ENCODE results near the gene MTURN.

Gene MTURN

DNA sequence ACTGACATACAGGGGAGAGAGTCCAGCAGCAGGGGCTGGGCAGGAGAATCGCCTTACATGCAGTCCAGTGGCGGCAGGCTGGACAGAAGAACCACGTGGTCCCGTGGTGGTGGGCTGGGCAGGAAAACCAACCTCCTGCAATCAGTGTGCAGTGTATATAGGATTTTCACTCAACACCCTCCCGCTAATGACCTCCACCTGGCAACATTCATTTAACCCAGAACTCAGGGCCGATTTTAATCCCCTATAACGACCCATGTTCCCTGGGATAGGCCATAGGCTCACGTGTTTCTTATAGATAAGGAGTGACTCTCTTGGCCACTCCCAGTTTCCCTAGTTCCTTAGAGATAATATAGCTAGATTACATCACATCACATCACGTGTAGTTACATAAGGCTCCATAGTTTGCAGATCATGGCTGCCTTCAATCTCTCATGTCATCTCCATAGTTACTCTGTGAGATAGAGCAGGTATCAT lies 19.4 kb downstream of the MTURN start:
- no peak for DNase-seq (ENCODE audit: low read depth, low spot score)
- H3K4me3 ChIP-seq (ENCODE audit: low read length), result no peak overlapping the region

DNA sequence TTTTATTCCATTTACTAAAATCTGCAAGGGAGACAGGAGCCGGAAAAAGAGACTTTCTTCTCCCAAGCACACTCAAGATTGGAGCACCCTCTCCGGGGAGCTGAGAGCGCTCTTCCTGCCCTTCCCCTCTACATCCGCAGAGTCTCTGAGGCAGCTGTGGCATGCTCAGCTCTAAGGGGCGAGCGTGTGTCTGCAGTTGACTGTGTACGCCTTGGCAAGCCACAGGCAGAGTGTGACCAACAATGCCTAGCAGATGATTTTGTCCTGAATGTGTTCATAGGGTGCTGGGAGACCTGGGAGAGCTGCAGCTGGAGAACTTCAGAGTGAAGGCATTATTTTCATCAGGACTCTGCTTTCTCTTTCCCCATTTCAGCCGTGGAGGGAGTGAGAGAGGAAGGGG lies 20.7 kb downstream of the MTURN start:
- DNase-seq (ENCODE audit: low read depth, low spot score), result peak; percentile 52
- H3K4me3 ChIP-seq (ENCODE audit: low read length), result peak overlapping the region; percentile 20

DNA sequence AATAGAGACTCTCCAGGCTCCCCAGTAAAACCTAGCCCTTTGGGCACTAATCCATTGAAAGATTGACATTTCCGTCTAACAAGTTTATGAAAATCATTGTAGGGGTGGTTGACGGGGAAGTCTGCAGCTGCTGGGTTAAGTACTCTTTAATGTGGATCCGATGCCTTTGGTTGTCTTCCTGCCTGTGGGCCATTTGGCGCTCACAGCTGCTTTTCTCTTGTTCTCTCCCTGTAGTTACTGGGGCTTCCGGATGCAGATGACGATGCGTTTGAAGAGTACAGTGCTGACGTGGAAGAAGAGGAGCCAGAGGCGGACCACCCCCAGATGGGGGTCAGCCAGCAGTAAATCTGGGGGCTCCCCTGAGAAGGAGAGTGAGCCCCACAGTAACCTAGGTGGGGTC lies 22.4 kb downstream of the MTURN start:
- peak; percentile 96 for DNase-seq (ENCODE audit: low read depth, low spot score)

DNA sequence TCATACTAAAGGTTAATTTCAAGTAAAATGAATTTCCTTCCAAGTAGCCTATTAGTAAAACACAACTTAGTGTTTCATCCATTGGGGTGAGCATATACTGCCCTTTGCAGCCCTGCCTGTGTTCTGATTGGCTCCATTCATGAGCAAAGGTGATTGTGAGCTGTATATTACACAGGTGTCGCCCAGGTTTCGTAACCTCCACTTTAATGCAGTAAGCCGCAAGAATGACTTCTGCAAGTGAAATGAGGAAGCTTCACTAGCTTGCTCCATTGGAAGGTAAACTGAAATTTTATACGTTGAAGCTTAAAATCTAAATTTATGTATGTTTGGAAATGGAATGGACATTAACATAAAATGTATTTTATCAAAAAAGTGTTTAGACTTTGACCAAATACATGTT lies 24.4 kb downstream of the MTURN start:
- DNase-seq (ENCODE audit: low read depth, low spot score), result no peak
- no peak overlapping the region for H3K4me3 ChIP-seq (ENCODE audit: low read length)

More for the DNA sequence above, 22.4 kb downstream of the MTURN start:
- H3K4me3 ChIP-seq (ENCODE audit: low read length), result peak overlapping the region; percentile 47

DNA sequence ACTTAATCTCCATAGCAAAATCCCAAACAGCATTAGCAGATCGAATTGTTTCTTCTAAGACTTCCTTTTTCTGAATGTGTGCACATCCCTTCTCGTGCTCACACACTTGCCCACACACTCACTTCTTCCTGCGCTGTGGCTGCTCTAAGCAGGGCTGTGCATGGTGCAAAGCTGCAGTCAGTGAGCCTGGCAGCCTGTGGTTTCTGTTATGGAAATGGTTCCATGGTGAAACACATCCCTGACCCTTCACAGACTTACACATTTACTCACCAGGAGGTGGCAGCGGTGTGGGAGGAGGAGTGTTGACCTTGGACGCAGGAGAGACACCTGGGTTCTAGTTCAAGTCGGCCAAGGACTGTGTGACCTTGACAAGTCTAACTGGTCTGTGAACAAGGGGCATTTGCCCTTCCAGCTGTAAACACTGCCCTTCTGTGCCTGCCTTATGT lies 24.9 kb downstream of the MTURN start:
- DNase-seq (ENCODE audit: low read depth, low spot score), result peak; percentile 57
- H3K4me3 ChIP-seq (ENCODE audit: low read length), result no peak overlapping the region

DNA sequence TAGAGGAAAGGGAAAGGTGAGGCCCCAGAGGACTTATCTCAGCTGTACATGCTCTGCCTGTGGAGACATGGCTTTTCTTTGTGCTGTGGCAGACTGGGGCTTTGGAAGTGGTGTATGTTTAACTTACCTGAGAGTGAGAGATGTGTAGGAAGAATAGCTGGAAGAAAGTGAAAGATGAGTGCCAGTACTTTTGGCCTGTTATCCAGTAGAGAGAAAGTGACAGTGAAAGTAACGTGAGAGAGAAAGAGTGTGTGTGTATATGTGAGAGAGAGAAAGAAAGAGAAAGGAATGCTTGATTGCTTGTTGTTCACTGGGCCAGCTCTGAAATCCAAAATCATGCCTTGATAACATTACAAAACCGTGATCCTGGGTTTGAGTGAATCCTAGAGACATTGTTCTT lies 25.5 kb downstream of the MTURN start:
- DNase-seq (ENCODE audit: low read depth, low spot score), result no peak
- no peak overlapping the region for H3K4me3 ChIP-seq (ENCODE audit: low read length)

DNA sequence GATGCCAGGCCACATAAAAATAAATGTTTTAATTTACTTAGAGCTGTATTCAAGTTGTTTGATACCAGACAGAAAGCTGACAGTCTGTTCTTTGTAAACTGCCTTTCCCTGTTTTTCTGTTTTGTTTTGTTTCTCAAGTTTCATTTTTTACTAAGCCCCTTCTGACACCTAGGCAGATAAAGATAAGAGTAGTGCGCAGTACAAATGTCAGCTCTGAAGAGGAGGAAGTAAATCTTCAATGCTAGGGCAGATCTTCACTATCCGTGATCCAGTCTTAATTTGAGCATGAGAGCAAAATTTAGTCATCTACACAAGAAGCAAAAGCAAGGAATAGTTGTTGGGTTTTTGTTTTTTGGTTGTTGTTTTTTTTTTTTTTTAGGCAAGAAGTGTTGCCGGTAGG lies 27.3 kb downstream of the MTURN start:
- H3K4me3 ChIP-seq (ENCODE audit: low read length), result no peak overlapping the region
- DNase-seq (ENCODE audit: low read depth, low spot score), result no peak

DNA sequence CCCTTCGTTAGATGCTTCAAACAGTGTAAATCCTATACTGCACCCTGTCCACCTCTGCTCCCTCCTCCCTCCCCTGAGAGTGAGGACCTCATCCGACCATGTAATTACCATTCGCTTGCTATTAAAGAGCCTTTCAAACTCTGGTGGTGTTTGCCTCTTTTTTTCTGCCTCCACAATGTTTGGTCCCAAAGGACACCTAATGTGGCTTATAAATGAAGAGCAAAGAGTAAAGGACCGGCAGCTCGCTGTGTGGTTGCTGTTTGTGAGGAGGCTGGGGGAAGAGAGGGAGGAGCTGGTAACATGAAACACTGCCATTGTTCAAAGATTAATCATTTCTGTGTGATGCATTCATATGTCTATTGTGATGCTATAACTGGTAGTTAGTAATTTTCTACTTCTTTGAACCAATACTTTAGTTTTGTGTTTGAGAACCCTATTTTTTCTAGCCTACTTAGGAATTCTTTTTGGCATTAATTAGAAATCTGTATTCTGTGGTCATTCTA lies 27.9 kb downstream of the MTURN start:
- no peak for DNase-seq (ENCODE audit: low read depth, low spot score)
- no peak overlapping the region for H3K4me3 ChIP-seq (ENCODE audit: low read length)

DNA sequence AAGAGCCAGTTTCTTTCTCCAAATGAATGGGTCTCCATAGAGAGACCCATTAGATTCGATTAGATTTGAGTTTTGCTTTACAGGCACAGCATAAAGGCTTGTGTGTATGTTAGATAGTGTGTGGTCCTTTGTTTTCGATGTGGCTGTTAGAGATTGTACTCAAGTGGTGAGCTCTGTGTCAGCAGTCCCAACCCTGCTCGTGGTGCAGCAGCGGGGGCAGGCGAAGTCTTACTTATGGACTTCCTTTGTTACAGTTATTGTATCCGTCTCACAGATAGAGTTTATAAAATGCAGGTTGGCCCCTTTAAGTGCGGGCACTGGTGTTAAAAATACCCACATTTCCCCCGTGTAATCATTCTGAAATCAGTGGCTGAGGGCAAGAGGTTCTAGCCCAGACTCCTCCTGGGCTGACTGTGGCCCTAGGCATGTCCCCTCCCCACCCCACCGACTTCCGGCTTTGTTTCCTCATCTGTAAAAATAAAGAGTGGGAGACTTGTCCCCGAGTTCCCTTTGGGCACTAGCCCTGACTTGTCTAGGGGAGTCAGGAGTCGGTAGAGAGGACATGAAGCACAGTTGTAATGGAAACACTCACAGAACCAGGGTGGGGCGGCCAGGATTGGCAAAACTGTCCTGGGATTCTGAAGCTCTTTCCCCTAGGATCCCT lies 28.6 kb downstream of the MTURN start:
- H3K4me3 ChIP-seq (ENCODE audit: low read length), result no peak overlapping the region
- no peak for DNase-seq (ENCODE audit: low read depth, low spot score)

DNA sequence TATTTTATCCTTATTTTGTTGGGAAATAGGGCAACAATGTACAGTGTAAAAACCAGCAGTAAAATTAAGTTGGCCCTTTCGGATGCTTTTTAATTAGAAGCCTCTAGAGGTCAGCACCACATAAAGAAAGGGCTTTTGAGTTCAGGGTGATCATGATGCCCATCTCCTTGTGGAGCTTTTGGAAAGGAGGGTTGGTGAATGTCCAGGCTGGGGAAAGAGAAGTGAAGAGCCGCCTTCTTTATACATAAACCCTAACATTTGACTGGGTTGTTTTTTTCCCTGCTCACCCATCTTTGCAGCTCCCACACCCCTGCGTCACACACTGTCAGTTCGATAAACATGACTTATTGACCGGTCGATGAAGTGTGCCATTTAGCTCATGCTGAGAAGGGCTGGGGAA lies 29.8 kb downstream of the MTURN start:
- no peak overlapping the region for H3K4me3 ChIP-seq (ENCODE audit: low read length)
- DNase-seq (ENCODE audit: low read depth, low spot score), result no peak

DNA sequence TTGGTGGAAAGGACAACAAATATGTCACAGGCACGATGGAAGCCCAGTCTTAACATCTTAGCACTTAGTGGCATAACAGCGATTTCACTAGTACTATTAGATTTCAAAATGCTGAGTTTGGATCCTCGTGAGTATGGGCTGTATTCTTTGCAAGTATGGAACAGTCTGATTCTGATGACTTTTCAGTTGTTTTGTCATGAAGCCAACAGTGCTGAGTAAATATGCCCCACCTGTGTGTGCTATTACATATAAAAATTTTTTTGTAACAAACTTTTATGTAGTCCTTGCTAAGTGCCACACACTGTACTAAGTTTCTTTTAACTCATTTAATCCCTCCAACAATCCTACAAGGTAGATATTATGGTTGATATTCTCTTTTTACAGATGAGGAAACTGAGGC lies 30.8 kb downstream of the MTURN start:
- no peak for DNase-seq (ENCODE audit: low read depth, low spot score)
- no peak overlapping the region for H3K4me3 ChIP-seq (ENCODE audit: low read length)

DNA sequence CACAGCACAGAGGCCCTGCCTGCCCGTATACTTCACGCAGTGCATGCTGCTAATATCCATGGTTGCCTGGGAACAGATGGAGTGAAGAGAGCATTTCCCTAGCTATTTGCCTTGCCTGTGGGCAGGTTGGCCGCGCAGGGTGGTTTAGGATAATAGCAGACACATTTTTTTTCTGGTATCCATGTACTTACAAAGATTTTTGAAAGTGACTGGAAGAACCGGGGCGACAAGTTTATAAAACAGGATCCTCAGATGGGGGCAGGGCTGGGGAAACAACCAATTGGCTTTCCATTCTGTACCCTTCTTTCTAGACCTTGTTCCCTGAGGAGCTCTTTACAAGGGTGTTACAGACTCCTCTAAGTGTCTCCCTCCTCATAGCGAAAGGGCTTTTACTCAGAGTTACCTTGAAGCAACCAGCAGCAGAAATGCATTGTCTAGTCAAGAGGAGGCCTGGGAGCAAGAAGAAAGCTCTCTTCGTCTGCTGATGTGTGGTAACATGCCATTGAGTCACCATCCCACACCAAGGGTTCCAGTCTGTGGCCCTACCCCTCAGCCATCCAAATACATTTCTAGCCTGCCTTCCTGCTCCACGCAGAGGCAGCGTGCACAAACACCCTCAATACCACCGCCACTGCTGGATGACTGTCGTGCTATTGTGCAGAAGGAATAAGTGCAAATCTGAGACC lies 31.5 kb downstream of the MTURN start:
- DNase-seq (ENCODE audit: low read depth, low spot score), result no peak
- no peak overlapping the region for H3K4me3 ChIP-seq (ENCODE audit: low read length)

DNA sequence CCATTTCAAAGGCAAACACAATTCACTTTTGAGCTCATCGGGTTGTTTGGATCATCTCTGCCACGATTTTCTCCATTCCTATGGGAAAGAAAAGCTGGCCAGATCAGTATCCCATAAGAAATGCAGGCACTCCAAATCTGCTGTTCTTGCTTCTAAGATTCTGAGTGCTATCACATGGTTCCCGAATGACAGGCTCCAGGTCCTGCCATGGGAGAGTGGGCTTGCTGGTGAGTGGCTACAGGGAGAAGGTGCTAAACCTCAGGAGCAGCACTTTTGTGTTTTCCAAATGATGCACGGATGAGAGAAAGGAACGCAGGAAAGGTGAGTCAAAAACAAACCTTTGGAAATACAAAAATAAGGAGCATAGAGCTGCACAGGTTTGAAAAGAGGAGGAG lies 32.1 kb downstream of the MTURN start:
- no peak overlapping the region for H3K4me3 ChIP-seq (ENCODE audit: low read length)
- no peak for DNase-seq (ENCODE audit: low read depth, low spot score)

DNA sequence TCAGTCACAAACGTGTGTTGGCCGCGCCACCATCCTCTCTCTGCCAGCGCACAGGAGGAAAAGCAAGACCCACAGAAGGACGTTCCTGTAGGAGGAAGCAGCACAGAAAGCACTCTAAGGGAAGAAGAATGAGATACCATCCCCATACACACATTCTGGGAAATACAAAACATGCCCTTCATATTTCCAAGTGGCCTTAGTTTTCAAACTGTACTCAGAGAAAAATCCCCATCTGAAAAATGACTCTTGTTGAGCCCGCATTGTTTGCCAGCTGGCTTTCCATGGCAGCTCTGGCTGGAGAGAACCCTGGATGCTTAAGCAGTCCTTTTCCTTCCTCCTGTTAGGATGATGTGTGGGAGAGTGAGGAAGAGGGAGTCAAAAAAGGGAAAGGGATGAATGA lies 33.1 kb downstream of the MTURN start:
- H3K4me3 ChIP-seq (ENCODE audit: low read length), result no peak overlapping the region
- no peak for DNase-seq (ENCODE audit: low read depth, low spot score)

DNA sequence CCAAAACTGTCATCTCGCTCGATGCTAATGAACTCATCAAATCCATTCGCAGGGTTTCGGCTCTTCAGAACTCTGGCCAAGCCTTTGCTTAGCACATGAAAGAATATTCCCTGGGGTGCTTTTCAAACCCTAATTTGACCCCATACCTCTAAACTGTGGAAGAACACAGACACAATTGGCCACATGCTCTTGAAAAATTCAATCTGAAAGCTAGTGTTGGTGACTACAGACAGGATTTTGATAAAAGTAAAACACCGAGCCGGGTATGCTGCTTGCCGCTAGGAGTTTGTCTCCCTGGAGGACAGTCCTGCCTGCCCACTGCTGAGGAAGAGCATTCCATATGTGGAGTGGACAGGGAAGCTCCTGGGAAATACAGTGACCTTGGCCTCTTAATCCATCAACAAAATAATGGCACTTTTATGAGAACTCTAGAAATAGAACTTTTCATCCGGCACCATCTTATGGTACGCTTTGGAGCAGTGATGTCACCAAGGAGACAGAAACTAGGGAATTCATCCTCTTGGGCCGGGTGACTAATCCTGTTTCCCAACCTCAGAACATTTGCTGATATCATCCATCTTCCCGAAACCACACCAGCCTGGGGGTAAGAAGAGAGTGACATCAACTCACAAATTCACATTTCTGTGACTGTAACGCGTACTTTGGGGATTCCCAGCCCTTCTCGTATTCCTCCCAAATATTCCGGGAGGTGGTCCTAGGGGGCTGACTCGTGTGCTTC lies 34.2 kb downstream of the MTURN start:
- DNase-seq (ENCODE audit: low read depth, low spot score), result no peak
- no peak overlapping the region for H3K4me3 ChIP-seq (ENCODE audit: low read length)

DNA sequence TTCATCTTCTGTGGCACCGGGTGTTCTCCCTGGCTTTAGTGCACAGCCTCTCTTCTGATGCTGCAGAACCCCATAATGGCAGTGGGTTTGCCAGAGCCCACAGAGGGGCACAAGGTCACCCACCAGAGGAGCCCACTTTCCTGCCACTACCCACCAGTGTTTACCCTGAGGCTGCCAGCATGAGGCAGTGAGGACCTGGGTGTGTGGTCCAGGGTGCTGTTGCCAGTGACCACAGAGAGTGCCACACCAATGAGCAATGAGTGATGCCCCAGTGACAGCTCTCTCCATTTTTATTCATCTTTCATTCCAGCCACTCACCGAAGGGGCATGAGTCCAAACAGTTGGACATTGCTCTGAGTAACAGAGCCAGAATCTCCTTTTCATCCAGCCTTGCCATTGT lies 34.8 kb downstream of the MTURN start:
- DNase-seq (ENCODE audit: low read depth, low spot score), result no peak
- H3K4me3 ChIP-seq (ENCODE audit: low read length), result no peak overlapping the region

DNA sequence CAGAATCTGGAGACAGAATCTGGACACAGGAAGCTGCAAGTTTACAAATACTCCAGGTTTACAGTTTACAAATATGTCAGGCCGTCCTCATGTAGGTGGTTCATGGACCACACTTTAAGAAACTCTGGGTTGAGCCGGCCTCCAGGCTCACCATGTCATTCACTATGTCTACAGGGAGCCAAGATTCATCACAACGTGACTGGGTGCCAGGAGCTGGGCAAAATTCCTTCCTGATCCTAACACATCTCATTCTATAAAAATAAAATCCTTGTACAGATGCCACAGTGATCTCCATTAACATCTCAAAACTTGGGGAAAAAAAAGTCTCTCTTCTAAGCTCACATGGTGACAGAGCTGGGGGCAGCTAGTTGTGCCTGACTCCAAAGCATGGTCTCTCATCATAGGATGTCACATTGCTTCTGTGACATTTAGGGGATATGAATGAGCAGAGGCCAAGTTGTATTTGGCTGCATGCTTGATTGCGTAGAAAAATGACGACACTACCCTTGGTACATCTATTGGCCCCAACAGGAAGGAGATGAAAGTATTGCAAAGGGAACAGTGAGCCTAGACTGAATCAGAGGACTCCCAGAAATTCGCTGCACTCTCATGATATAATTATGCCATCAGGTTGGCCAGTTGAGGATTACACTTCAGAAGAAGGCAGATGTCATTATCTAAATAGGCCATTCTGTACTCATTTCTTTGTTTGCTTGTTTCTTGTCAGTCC lies 35.9 kb downstream of the MTURN start:
- H3K4me3 ChIP-seq (ENCODE audit: low read length), result no peak overlapping the region
- DNase-seq (ENCODE audit: low read depth, low spot score), result no peak

DNA sequence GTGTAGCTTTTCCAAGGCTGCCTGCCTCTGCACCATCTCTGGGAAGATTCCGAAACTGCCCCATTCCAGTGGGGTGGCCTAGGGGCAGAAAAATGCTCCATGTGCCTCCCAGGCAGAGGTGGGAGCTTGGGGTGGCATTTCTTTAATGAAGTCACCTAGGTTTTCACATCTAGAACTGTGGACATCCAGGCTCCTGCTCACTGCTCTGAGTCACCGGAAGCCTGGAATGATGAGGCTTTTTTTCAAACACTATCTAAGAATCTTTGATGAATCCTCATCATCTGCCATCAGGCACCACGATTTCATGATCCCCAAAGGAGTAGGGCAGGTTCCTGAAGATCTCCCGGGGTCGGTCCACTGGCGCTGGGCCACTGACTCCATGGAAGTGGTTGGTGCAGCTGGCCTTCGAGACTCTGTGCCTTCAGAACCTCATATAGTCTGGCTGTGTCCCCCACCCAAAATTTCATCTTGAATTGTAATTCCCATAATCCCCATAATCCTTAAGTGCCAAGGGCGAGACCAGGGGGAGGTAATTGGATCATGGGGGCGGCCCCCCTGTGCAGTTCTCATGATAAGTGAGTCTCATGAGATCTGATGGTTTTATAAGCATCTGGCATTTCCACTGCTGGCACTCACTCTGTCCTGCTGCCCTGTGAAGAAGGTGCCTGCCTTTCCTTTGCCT lies 37.1 kb downstream of the MTURN start:
- H3K4me3 ChIP-seq (ENCODE audit: low read length), result no peak overlapping the region
- no peak for DNase-seq (ENCODE audit: low read depth, low spot score)

DNA sequence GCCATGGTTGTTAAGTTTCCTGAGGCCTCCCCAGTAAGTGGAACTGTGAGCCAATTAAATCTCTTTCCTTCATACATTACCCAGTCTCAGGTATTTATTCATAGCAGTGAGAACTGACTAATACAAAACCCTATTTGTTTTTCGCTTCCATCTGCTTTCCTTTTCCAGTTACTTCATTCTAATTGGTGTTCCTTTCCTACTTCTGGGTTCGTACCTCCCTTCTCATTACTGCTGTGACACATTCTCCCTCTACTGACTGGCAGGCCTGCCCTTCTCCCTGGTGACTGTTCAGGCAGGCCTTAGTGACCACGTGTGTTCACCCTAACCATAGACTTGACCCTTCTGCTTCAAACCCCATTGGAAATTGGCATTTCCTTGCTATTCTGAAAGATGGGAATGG lies 37.7 kb downstream of the MTURN start:
- DNase-seq (ENCODE audit: low read depth, low spot score), result no peak
- no peak overlapping the region for H3K4me3 ChIP-seq (ENCODE audit: low read length)

Measured in Jurkat, Clone E6-1 (cell line).